Panc1 (cell line): ENCODE data around the gene FRRS1L. TPM values are rescaled to one million over a fixed set of nuclear protein-coding genes. Genes with fewer than 3 reads are reported as not detected.

Experiments
- ATAC-seq: fragments of 200-7000 bp; cut with Tn5 transposase; 2 replicates; pipeline ENCODE4 v1.9.1; 2020; ENCODE audit warnings: mild to moderate bottlenecking, moderate library complexity
- BruUV-seq: library from RNA; stranded (reverse); fragments of 400-500 nt; replicated peaks from 2 replicates; lab custom pipeline; 2021; lab: Mats Ljungman, UMichigan
- CTCF ChIA-PET: fragments of 300-600 bp; sonication (Branson Sonifier 250); formaldehyde crosslinking; loops from one replicate; lab custom pipeline; 2022; ENCODE audit warnings: antibody characterized with exemption; lab: Charles Lee
- POLR2A ChIA-PET: fragments of 300-600 bp; sonication (Branson Sonifier 250); formaldehyde crosslinking; loops from one replicate; lab custom pipeline; 2022; ENCODE audit warnings: antibody characterized with exemption; lab: Charles Lee
- DNase-seq: peaks from one replicate; pipeline ENCODE4 v3.0.0-alpha.2; 2010; ENCODE audit warnings: low read depth, low spot score
- H3K27ac ChIP-seq: 2 replicates; pipeline ENCODE4 v1.5.1; 2011; ENCODE audit warnings: mild to moderate bottlenecking, low read length, inconsistent platforms
- H3K27me3 ChIP-seq: fragments of 200-500 bp; sonication (Bioruptor generic); 2 replicates; pipeline ENCODE4 v1.6.0; 2014; ENCODE audit warnings: low read length, inconsistent platforms; ENCODE audit not compliant: control insufficient read depth, insufficient read depth
- H3K36me3 ChIP-seq: fragments of 200-500 bp; sonication (Bioruptor generic); 2 replicates; pipeline ENCODE4 v1.5.1; 2014; ENCODE audit warnings: inconsistent platforms, mild to moderate bottlenecking, low read length, moderate library complexity; ENCODE audit not compliant: control insufficient read depth, insufficient read depth
- H3K4me1 ChIP-seq: 2 replicates; pipeline ENCODE4 v1.5.1; 2011; ENCODE audit warnings: inconsistent platforms, mild to moderate bottlenecking, low read length, moderate library complexity; ENCODE audit not compliant: control insufficient read depth, insufficient read depth
- H3K4me3 ChIP-seq, 2 experiments: 2 replicates each; pipeline ENCODE4 v1.5.1; 2011 to 2012; ENCODE audit warnings: low read depth in 2 of 2, low read length in 2 of 2, mild to moderate bottlenecking in 2 of 2, inconsistent platforms in 1 of 2, moderate library complexity in 1 of 2
- H3K9me3 ChIP-seq: fragments of 200-500 bp; sonication (Bioruptor generic); 2 replicates; pipeline ENCODE4 v1.5.1; 2014; ENCODE audit warnings: low read depth, mild to moderate bottlenecking, inconsistent platforms, low read length, moderate library complexity; ENCODE audit not compliant: control insufficient read depth, insufficient read depth
- CTCF ChIP-seq: fragments of 450-650 bp; IDR thresholded peaks from 2 replicates; pipeline ENCODE4 v1.5.1; 2017; ENCODE audit warnings: mild to moderate bottlenecking
- POLR2AphosphoS5 ChIP-seq: IDR thresholded peaks from 2 replicates; pipeline ENCODE4 v1.6.1; 2012; ENCODE audit warnings: mild to moderate bottlenecking, low read depth, low read length, moderate library complexity
- REST ChIP-seq, 2 experiments: IDR thresholded peaks; 2 replicates each; pipeline ENCODE4 v1.6.1; 2011 to 2012; ENCODE audit warnings: low read depth in 2 of 2, control low read depth in 1 of 2, low read length in 1 of 2, mild to moderate bottlenecking in 1 of 2, moderate library complexity in 1 of 2; ENCODE audit not compliant: insufficient read depth in 1 of 2
- SIN3A ChIP-seq: IDR thresholded peaks from 2 replicates; pipeline ENCODE4 v1.6.1; 2012; ENCODE audit warnings: low read depth, mild to moderate bottlenecking, low read length, moderate library complexity, borderline replicate concordance; ENCODE audit not compliant: insufficient read depth
- TCF7L2 ChIP-seq: IDR thresholded peaks from 2 replicates; pipeline ENCODE4 v1.6.1; 2011; ENCODE audit warnings: mild to moderate bottlenecking, low read depth, low read length, inconsistent platforms
- in situ Hi-C: cut with HindIII; loops from 2 replicates; pipeline ENCODE4 v1.10.0; 2016; ENCODE audit warnings: low sequenced_read_pairs, low pct_unique_long_range_greater_than_20kb
- intact Hi-C: fragments of 100-400 bp; cut with micrococcal nuclease; formaldehyde crosslinking; loops from one replicate; pipeline ENCODE4 v1.10.0; 2022; ENCODE audit not compliant: unreplicated experiment
- total RNA-seq: library from RNA; stranded (reverse); gene quantifications from one replicate; pipeline ENCODE4 v1.2.1, GENCODE V29; 2021; ENCODE audit not compliant: unreplicated experiment

FRRS1L gene
- total RNA-seq, 1 experiment from 2014 or later, result 2.3 TPM

GRCh38 chr9:109098960-109099308, 68.1 kb downstream of the FRRS1L start:
- in situ Hi-C loops, result no loop called here
- intact Hi-C loops, result no loop called here
- no peaks in the 10 kb centered on the region for H3K9me3 ChIP-seq
- no peaks in the 10 kb centered on the region for H3K27me3 ChIP-seq
- H3K36me3 ChIP-seq, result no peaks in the 10 kb centered on the region; the same call in none of the 2 replicates
- POLR2A ChIA-PET, result no interaction called here
- H3K4me3 ChIP-seq, result no peak overlapping the region
- H3K27ac ChIP-seq, result peak overlapping the region; percentile 65
- CTCF ChIA-PET, result interaction anchor here (0.7 kb wide), 1 partner anchor 1699 kb away, joined by 4 read pairs; no protein-coding TSS in a partner anchor
- H3K4me1 ChIP-seq, result peaks cover 50% of the 10 kb centered on the region
- BruUV-seq, result no TSS peak
- ATAC-seq (no peak), DNase-seq (no peak)
- TF ChIP-seq CTCF, result no peak
- TF ChIP-seq POLR2AphosphoS5, result no peak
- no peak for TF ChIP-seq SIN3A
- TF ChIP-seq REST (IDR thresholded peaks at IDR 0.05; ENCODE audit: insufficient read depth in 1 of 2, low read depth in 2 of 2, low read length in 1 of 2), result no peak
- TF ChIP-seq TCF7L2, result no peak

GRCh38 chr9:109098171-109098959, 68.7 kb downstream of the FRRS1L start:
- no TSS peak for BruUV-seq
- no peak overlapping the region for H3K4me3 ChIP-seq
- POLR2A ChIA-PET, result interaction anchor here (0.5 kb wide), 1 partner anchor 36 kb away, joined by 5 read pairs; no protein-coding TSS in a partner anchor

More at GRCh38 chr9:109098171-109098959, 68.7 kb downstream of the FRRS1L start:
- Histone ChIP-seq H3K9me3 (no peaks in the 10 kb centered on the region), H3K27me3 (no peaks in the 10 kb centered on the region), H3K27ac (peak overlapping the region; percentile 71), H3K4me1 (peaks cover 50% of the 10 kb centered on the region), H3K36me3 (peaks cover under 1% of the 10 kb centered on the region)
- in situ Hi-C loops (no loop called here), intact Hi-C loops (no loop called here)
- peak; percentile 79 for ATAC-seq
- CTCF ChIA-PET, result interaction anchor here (0.7 kb wide), 1 partner anchor 1698 kb away, joined by 4 read pairs; no protein-coding TSS in a partner anchor
- no peak for DNase-seq
- TF ChIP-seq TCF7L2 (peak; percentile 36; the same call in 1 of the 2 replicates), POLR2AphosphoS5 (no peak), CTCF (peak; percentile 33)
